Cardiac septum (tissue), 1 donor: Measurements from ENCODE around the gene PPOX. TPM values are rescaled to one million over a fixed set of nuclear protein-coding genes. Genes with fewer than 3 reads are reported as not detected.

ENCODE experiments used
- DNase-seq: peaks from one replicate; pipeline ENCODE4 v3.0.0-alpha.2; 2020; ENCODE audit warnings: low spot score
- intact Hi-C: fragments of 100-400 bp; cut with DNase I; formaldehyde crosslinking; loops from one replicate; pipeline ENCODE4 v1.14.0; 2022
- total RNA-seq: library from RNA; stranded (reverse); fragmentation: NEBNext Ultra II Directional; extraction: Animal tissue kit (Norgen Biotek cat#: 25700); gene quantifications from one replicate; pipeline ENCODE4 v1.2.1, GENCODE V29; 2021
- donor health status: DM: no; HTN: no; CAD: no.

PPOX gene
- total RNA-seq, 1 donor from 2014 or later: 12.9 TPM

- DNase-seq: no peak
- intact Hi-C loops: no loop called here
Observed at GRCh38 chr1:161172349-161172748, 6.1 kb downstream of the PPOX start.

GRCh38 chr1:161172776-161173376 lies 6.7 kb downstream of the PPOX start:
- intact Hi-C loops: no loop called here
- no peak for DNase-seq

GRCh38 chr1:161173711-161174110 lies 7.5 kb downstream of the PPOX start:
- intact Hi-C loops: no loop called here
- DNase-seq: no peak

GRCh38 chr1:161174911-161175310 lies 8.7 kb downstream of the PPOX start:
- no peak for DNase-seq
- intact Hi-C loops: no loop called here

GRCh38 chr1:161175771-161176453 lies 9.7 kb downstream of the PPOX start:
- no peak for DNase-seq
- intact Hi-C loops: no loop called here

- intact Hi-C loops: loop anchor here (1.0 kb wide), 1 partner anchor 10 kb away; the partner anchor contains the start of gene PPOX
- DNase-seq: no peak
Observed at GRCh38 chr1:161176468-161177111, 10.4 kb downstream of the PPOX start.

- peak; percentile 98 for DNase-seq
- intact Hi-C loops: loop anchor here (1.0 kb wide), 1 partner anchor 11 kb away; the partner anchor contains the start of gene PPOX
Observed at GRCh38 chr1:161177112-161177935, 11.1 kb downstream of the PPOX start, which contains the start of gene B4GALT3. Gene B4GALT3 (minus strand): TSS chr1:161177507. CDS start chr1:161176060, 1,447 bp downstream.

GRCh38 chr1:161177936-161178244 lies 11.7 kb downstream of the PPOX start:
- intact Hi-C loops: loop anchor here (1.0 kb wide), 1 partner anchor 12 kb away; the partner anchor contains the start of gene PPOX
- no peak for DNase-seq

- intact Hi-C loops: no loop called here
Observed at GRCh38 chr1:161179698-161180097, 13.5 kb downstream of the PPOX start.

GRCh38 chr1:161180639-161181038 lies 14.4 kb downstream of the PPOX start:
- intact Hi-C loops: no loop called here
- DNase-seq: no peak

More at GRCh38 chr1:161179698-161180097, 13.5 kb downstream of the PPOX start:
- no peak for DNase-seq

- intact Hi-C loops: no loop called here
- DNase-seq: no peak
Observed at GRCh38 chr1:161182214-161182613, 16.0 kb downstream of the PPOX start.

GRCh38 chr1:161185282-161185682 lies 19.1 kb downstream of the PPOX start:
- DNase-seq: no peak
- intact Hi-C loops: no loop called here

- intact Hi-C loops: no loop called here
- DNase-seq: no peak
Observed at GRCh38 chr1:161185732-161186311, 19.6 kb downstream of the PPOX start.

- intact Hi-C loops: no loop called here
- DNase-seq: no peak
Observed at GRCh38 chr1:161187311-161187710, 21.1 kb downstream of the PPOX start.

- no peak for DNase-seq
- intact Hi-C loops: no loop called here
Observed at GRCh38 chr1:161188381-161188780, 22.2 kb downstream of the PPOX start.

GRCh38 chr1:161189036-161189435 lies 22.8 kb downstream of the PPOX start:
- intact Hi-C loops: no loop called here
- DNase-seq: no peak

GRCh38 chr1:161190962-161191521 lies 24.8 kb downstream of the PPOX start:
- intact Hi-C loops: loop anchor here (5.0 kb wide), 1 partner anchor 101 kb away; no protein-coding TSS in a partner anchor
- no peak for DNase-seq

GRCh38 chr1:161191971-161192370 lies 25.7 kb downstream of the PPOX start:
- intact Hi-C loops: loop anchor here (5.0 kb wide), 1 partner anchor 100 kb away; no protein-coding TSS in a partner anchor
- DNase-seq: no peak
